HEK293 (cell line): Measurements from ENCODE around the gene RHOG.

Experiments used
- CTCF ChIA-PET: fragments of 350-600 bp; formaldehyde crosslinking; extraction: SDS; loops from one replicate; lab custom pipeline; 2021; ENCODE audit warnings: antibody characterized with exemption; lab: Yijun Ruan, JAX
- POLR2A ChIA-PET: fragments of 300-600 bp; formaldehyde crosslinking; extraction: SDS; loops from one replicate; lab custom pipeline; 2020; ENCODE audit warnings: antibody characterized with exemption, inconsistent platforms; lab: Yijun Ruan, JAX
- H3K27ac ChIP-seq: fragments of 200-500 bp; sonication (Bioruptor generic); 2 replicates; pipeline ENCODE4 v1.5.1; 2014; ENCODE audit warnings: low read depth, low read length, control low read depth, inconsistent platforms; ENCODE audit errors: extremely low read depth
- H3K36me3 ChIP-seq, 2 experiments: fragments of 200-500 bp in 1 of 2; sonication (Bioruptor generic) in 1 of 2; 1 replicate in 1 of 2; 2 replicates in 1 of 2; pipeline ENCODE4 v1.5.1; 2014 to 2017; ENCODE audit warnings: inconsistent platforms in 2 of 2, low read length in 2 of 2; ENCODE audit not compliant: control insufficient read depth in 2 of 2, insufficient read depth in 1 of 2
- H3K4me1 ChIP-seq: fragments of 200-500 bp; sonication (Bioruptor generic); 2 replicates; pipeline ENCODE4 v1.5.1; 2014; ENCODE audit warnings: mild to moderate bottlenecking, low read length, inconsistent platforms; ENCODE audit not compliant: control insufficient read depth, insufficient read depth
- H3K4me3 ChIP-seq: 2 replicates; pipeline ENCODE4 v1.5.1; 2011; ENCODE audit warnings: low read depth, mild to moderate bottlenecking, control low read depth, low read length, moderate library complexity
- H3K9me3 ChIP-seq: fragments of 200-500 bp; sonication (Bioruptor generic); 2 replicates; pipeline ENCODE4 v1.5.1; 2014; ENCODE audit warnings: low read depth, low read length, inconsistent platforms; ENCODE audit not compliant: control insufficient read depth, insufficient read depth
- BCL11A ChIP-seq: fragments of 450-650 bp; formaldehyde crosslinking; IDR thresholded peaks from 2 replicates; pipeline ENCODE4 v1.5.1; 2016; ENCODE audit warnings: low read depth, missing biosample characterization, missing genetic modification characterization
- GLI4 ChIP-seq: fragments of 450-650 bp; formaldehyde crosslinking; IDR thresholded peaks from 2 replicates; pipeline ENCODE4 v1.5.1; 2016; ENCODE audit warnings: missing biosample characterization, missing genetic modification characterization
- GLIS2 ChIP-seq: fragments of 450-650 bp; formaldehyde crosslinking; IDR thresholded peaks from 2 replicates; pipeline ENCODE4 v1.5.1; 2016; ENCODE audit warnings: missing biosample characterization, missing genetic modification characterization
- KLF9 ChIP-seq: fragments of 450-650 bp; formaldehyde crosslinking; IDR thresholded peaks from 2 replicates; pipeline ENCODE4 v1.5.1; 2016; ENCODE audit warnings: missing biosample characterization, missing genetic modification characterization, low read depth
- OSR2 ChIP-seq: fragments of 450-650 bp; formaldehyde crosslinking; IDR thresholded peaks from 2 replicates; pipeline ENCODE4 v1.5.1; 2016; ENCODE audit warnings: missing biosample characterization, missing genetic modification characterization
- SALL2 ChIP-seq: fragments of 450-650 bp; formaldehyde crosslinking; IDR thresholded peaks from 2 replicates; pipeline ENCODE4 v1.5.0; 2017; ENCODE audit warnings: missing biosample characterization, mild to moderate bottlenecking, missing genetic modification characterization, borderline replicate concordance
- SETDB1 ChIP-seq: IDR thresholded peaks from one replicate; pipeline ENCODE4 v1.6.1; 2017; ENCODE audit warnings: mild to moderate bottlenecking, low read length, moderate library complexity, mixed read lengths; ENCODE audit not compliant: insufficient read length
- SP3 ChIP-seq: fragments of 450-650 bp; formaldehyde crosslinking; IDR thresholded peaks from 2 replicates; pipeline ENCODE4 v1.5.1; 2016; ENCODE audit warnings: missing biosample characterization, missing genetic modification characterization
- ZBTB17 ChIP-seq: fragments of 450-650 bp; formaldehyde crosslinking; IDR thresholded peaks from 2 replicates; pipeline ENCODE4 v1.5.1; 2016; ENCODE audit warnings: missing biosample characterization, missing genetic modification characterization
- ZBTB20 ChIP-seq: fragments of 450-650 bp; formaldehyde crosslinking; IDR thresholded peaks from 2 replicates; pipeline ENCODE4 v1.5.1; 2016; ENCODE audit warnings: missing biosample characterization, missing genetic modification characterization
- ZBTB21 ChIP-seq: fragments of 450-650 bp; formaldehyde crosslinking; IDR thresholded peaks from 2 replicates; pipeline ENCODE4 v1.5.1; 2017; ENCODE audit warnings: missing biosample characterization, missing genetic modification characterization
- ZNF155 ChIP-seq: fragments of 450-650 bp; formaldehyde crosslinking; IDR thresholded peaks from 2 replicates; pipeline ENCODE4 v1.5.1; 2016; ENCODE audit warnings: missing biosample characterization, missing genetic modification characterization
- ZNF2 ChIP-seq: fragments of 450-650 bp; formaldehyde crosslinking; IDR thresholded peaks from 2 replicates; pipeline ENCODE4 v1.5.1; 2016; ENCODE audit warnings: missing biosample characterization, missing genetic modification characterization
- ZNF211 ChIP-seq: fragments of 450-650 bp; formaldehyde crosslinking; IDR thresholded peaks from 2 replicates; pipeline ENCODE4 v1.5.1; 2016; ENCODE audit warnings: low read depth, missing biosample characterization, missing genetic modification characterization
- ZNF26 ChIP-seq: fragments of 450-650 bp; formaldehyde crosslinking; IDR thresholded peaks from 2 replicates; pipeline ENCODE4 v1.5.1; 2016; ENCODE audit warnings: missing biosample characterization, missing genetic modification characterization
- ZNF335 ChIP-seq: fragments of 450-650 bp; formaldehyde crosslinking; conservative IDR thresholded peaks from 2 replicates; pipeline ENCODE4 v1.5.1; 2016; ENCODE audit warnings: missing biosample characterization, missing genetic modification characterization
- ZNF514 ChIP-seq: fragments of 450-650 bp; formaldehyde crosslinking; IDR thresholded peaks from 2 replicates; pipeline ENCODE4 v1.5.1; 2016; ENCODE audit warnings: missing biosample characterization, missing genetic modification characterization
- ZNF518A ChIP-seq: fragments of 450-650 bp; formaldehyde crosslinking; conservative IDR thresholded peaks from 2 replicates; pipeline ENCODE4 v1.5.1; 2016; ENCODE audit warnings: low read depth, missing biosample characterization, missing genetic modification characterization
- ZNF561 ChIP-seq: fragments of 450-650 bp; IDR thresholded peaks from 2 replicates; pipeline ENCODE4 v1.5.1; 2018; ENCODE audit warnings: missing biosample characterization, missing genetic modification characterization, borderline replicate concordance
- ZNF600 ChIP-seq: fragments of 450-650 bp; formaldehyde crosslinking; IDR thresholded peaks from 2 replicates; pipeline ENCODE4 v1.5.1; 2016; ENCODE audit warnings: missing biosample characterization, missing genetic modification characterization
- ZNF623 ChIP-seq: fragments of 450-650 bp; formaldehyde crosslinking; IDR thresholded peaks from 2 replicates; pipeline ENCODE4 v1.5.1; 2016; ENCODE audit warnings: missing biosample characterization, missing genetic modification characterization
- ZNF660 ChIP-seq: fragments of 450-650 bp; IDR thresholded peaks from 2 replicates; pipeline ENCODE4 v1.5.1; 2018; ENCODE audit warnings: missing biosample characterization, mild to moderate bottlenecking, missing genetic modification characterization
- ZNF76 ChIP-seq: fragments of 450-650 bp; formaldehyde crosslinking; IDR thresholded peaks from 2 replicates; pipeline ENCODE4; 2016; ENCODE audit warnings: low read depth, missing biosample characterization, missing genetic modification characterization, borderline replicate concordance
- ZNF837 ChIP-seq: fragments of 450-650 bp; formaldehyde crosslinking; IDR thresholded peaks from 2 replicates; pipeline ENCODE4 v1.5.1; 2016; ENCODE audit warnings: missing biosample characterization, missing genetic modification characterization

The RHOG gene

GRCh38 chr11:3859373-3859881 is 18.7 kb upstream of the RHOG start:
- POLR2A ChIA-PET, result interaction anchor here (0.6 to 0.8 kb wide), 2 partner anchors 14 to 238 kb away, joined by 4 to 7 read pairs; no protein-coding TSS in a partner anchor
- H3K36me3 ChIP-seq, result no peaks in the 10 kb centered on the region
- H3K27ac ChIP-seq, result no peak overlapping the region
- CTCF ChIA-PET, result interaction anchor here (0.5 to 5.0 kb wide), 4 partner anchors 10 to 214 kb away, joined by 3 to 21 read pairs (median 11); no protein-coding TSS in a partner anchor
- no peaks in the 10 kb centered on the region for H3K4me1 ChIP-seq
- TF ChIP-seq ZNF837 (tag by site-specific recombination) (no peak), ZNF600 (tag by site-specific recombination) (0 out of 2 replicates have a peak, but pooled peaks have one; percentile 40), SP3 (tag by site-specific recombination) (0 out of 2 replicates have a peak, but pooled peaks have one; percentile 17), ZBTB17 (peak; percentile 83), OSR2 (tag by site-specific recombination) (peak; percentile 79), ZBTB20 (tag by site-specific recombination) (peak; percentile 80), ZNF561 (tag by site-specific recombination) (peak; percentile 28; the same call in 1 of the 2 replicates), KLF9 (tag by site-specific recombination) (no peak), ZNF514 (tag by site-specific recombination) (no peak), ZNF335 (tag by site-specific recombination) (no peak)
- H3K9me3 ChIP-seq, result no peaks in the 10 kb centered on the region
- no peak overlapping the region for H3K4me3 ChIP-seq

- CTCF ChIA-PET, result interaction anchor here (1.2 to 5.4 kb wide), 5 partner anchors 8 to 215 kb away, joined by 3 to 95 read pairs (median 9); partner anchors contain the start of gene RHOG
- POLR2A ChIA-PET, result interaction anchor here (0.6 kb wide), 1 partner anchor 60 kb away, joined by 4 read pairs; the partner anchor contains the start of gene NUP98
- no peaks in the 10 kb centered on the region for H3K4me1 ChIP-seq
- TF ChIP-seq ZNF2 (tag by site-specific recombination) (no peak), ZNF155 (tag by site-specific recombination) (no peak), ZNF514 (tag by site-specific recombination) (no peak), ZNF623 (tag by site-specific recombination) (no peak), ZBTB21 (no peak), SALL2 (no peak), ZNF26 (no peak), ZNF660 (tag by site-specific recombination) (no peak), ZNF518A (no peak), GLI4 (tag by site-specific recombination) (no peak), ZNF76 (no peak), GLIS2 (tag by site-specific recombination) (no peak), BCL11A (no peak), ZNF211 (tag by site-specific recombination) (no peak), SETDB1 (no peak)
- TF ChIP-seq, all 188 proteins: peak for 0
- Histone ChIP-seq H3K27ac (no peak overlapping the region), H3K9me3 (no peaks in the 10 kb centered on the region), H3K4me3 (no peak overlapping the region; the same call in 1 of the 2 replicates), H3K36me3 (no peaks in the 10 kb centered on the region)
These were observed 16.9 kb upstream of the RHOG start for GRCh38 chr11:3857628-3858027.
